HepG2 (cell line): Measurements from ENCODE around the gene OVCA2. TPM values are rescaled to one million over a fixed set of nuclear protein-coding genes. Genes with fewer than 3 reads are reported as not detected.
A peak's percentile ranks its signal among the peaks of the same experiment; 100 is the strongest.

ENCODE experiments used
- ATAD3A ChIP-seq: sonication (generic); formaldehyde crosslinking; IDR thresholded peaks from 2 replicates; pipeline ENCODE4 v1.4.0; 2020; ENCODE audit warnings: missing genetic modification reagents
- FOXO1 ChIP-seq: sonication (generic); formaldehyde crosslinking; IDR thresholded peaks from 2 replicates; pipeline ENCODE4 v1.4.0; 2020; ENCODE audit warnings: missing genetic modification reagents
- GMEB1 ChIP-seq: sonication (generic); formaldehyde crosslinking; IDR thresholded peaks from 2 replicates; pipeline ENCODE4 v1.5.1; 2020; ENCODE audit warnings: missing genetic modification reagents, mild to moderate bottlenecking, borderline replicate concordance
- HINFP ChIP-seq: sonication (generic); formaldehyde crosslinking; IDR thresholded peaks from 2 replicates; pipeline ENCODE4 v1.4.0; 2020; ENCODE audit warnings: low read depth, mild to moderate bottlenecking, missing genetic modification reagents
- JARID2 ChIP-seq: sonication (generic); formaldehyde crosslinking; IDR thresholded peaks from 2 replicates; pipeline ENCODE4 v1.8.1; 2023; ENCODE audit warnings: missing genetic modification reagents, inconsistent platforms; ENCODE audit not compliant: insufficient replicate concordance
- LCORL ChIP-seq, 2 experiments: fragments of 450-650 bp in 1 of 2; sonication (generic) in 1 of 2; formaldehyde crosslinking in 1 of 2; IDR thresholded peaks; 2 replicates each; pipeline versions ENCODE4 v1.5.0 to v1.6.1; 2017 to 2020; ENCODE audit warnings: antibody characterized with exemption in 1 of 2, missing genetic modification reagents in 1 of 2
- MEF2D ChIP-seq: sonication (generic); formaldehyde crosslinking; IDR thresholded peaks from 2 replicates; pipeline ENCODE4 v1.5.1; 2020; ENCODE audit warnings: mild to moderate bottlenecking, missing genetic modification reagents
- NFIB ChIP-seq: sonication (generic); formaldehyde crosslinking; IDR thresholded peaks from 2 replicates; pipeline ENCODE4 v1.9.0; 2021; ENCODE audit warnings: missing genetic modification reagents, mild to moderate bottlenecking, borderline replicate concordance
- SALL1 ChIP-seq: sonication (generic); formaldehyde crosslinking; IDR thresholded peaks from 2 replicates; pipeline ENCODE4 v1.8.0; 2022; ENCODE audit warnings: mild to moderate bottlenecking, missing genetic modification reagents
- TBL1XR1 ChIP-seq: fragments of 150-350 bp; IDR thresholded peaks from 2 replicates; pipeline ENCODE4 v1.6.1; 2014; ENCODE audit warnings: borderline replicate concordance, low read length; ENCODE audit not compliant: partially characterized antibody
- TCF12 ChIP-seq, 2 experiments: fragments of 450-650 bp in 1 of 2; sonication (generic) in 1 of 2; formaldehyde crosslinking in 1 of 2; IDR thresholded peaks; 2 replicates each; pipeline versions ENCODE4 v1.6.1 to v1.8.0; 2017 to 2022; ENCODE audit warnings: antibody characterized with exemption in 1 of 2, mild to moderate bottlenecking in 1 of 2, missing genetic modification reagents in 1 of 2, moderate library complexity in 1 of 2
- THAP7 ChIP-seq: sonication (generic); formaldehyde crosslinking; IDR thresholded peaks from 2 replicates; pipeline ENCODE4 v1.8.1; 2023; ENCODE audit warnings: mild to moderate bottlenecking, missing genetic modification reagents
- THAP9 ChIP-seq: sonication (generic); formaldehyde crosslinking; IDR thresholded peaks from 2 replicates; pipeline ENCODE4; 2020; ENCODE audit warnings: missing genetic modification reagents, mild to moderate bottlenecking, borderline replicate concordance
- ZNF264 ChIP-seq: sonication (generic); formaldehyde crosslinking; IDR thresholded peaks from 2 replicates; pipeline ENCODE4 v1.4.0; 2020; ENCODE audit warnings: missing genetic modification reagents
- ZNF383 ChIP-seq: sonication (generic); formaldehyde crosslinking; IDR thresholded peaks from 2 replicates; pipeline ENCODE4 v1.4.0; 2020; ENCODE audit warnings: missing genetic modification reagents, mild to moderate bottlenecking, borderline replicate concordance
- ZNF414 ChIP-seq: sonication (generic); formaldehyde crosslinking; IDR thresholded peaks from 2 replicates; pipeline ENCODE4 v1.5.0; 2020; ENCODE audit warnings: missing genetic modification reagents
- ZNF577 ChIP-seq: sonication (generic); formaldehyde crosslinking; IDR thresholded peaks from 2 replicates; pipeline ENCODE4 v1.4.0; 2020; ENCODE audit warnings: mild to moderate bottlenecking, low read depth, missing genetic modification reagents, borderline replicate concordance
- polyA plus RNA-seq, 8 experiments: library from polyadenylated mRNA; depleted of rRNA in 3 of 8; stranded (reverse) in 7 of 8; unstranded in 1 of 8; fragments of >200 nt; fragmentation: Illumina TruSeq in 4 of 8; extraction: Trizol in 4 of 8; gene quantifications; 2 replicates each; pipeline versions ENCODE4 v1.2.1 to v1.2.3, GENCODE V29; 2011 to 2016; ENCODE audit warnings: low read depth in 4 of 8, missing spikeins in 1 of 8, mixed read lengths in 1 of 8; ENCODE audit not compliant: insufficient read depth in 1 of 8
- total RNA-seq, 5 experiments: library from RNA; depleted of rRNA; stranded (reverse); fragments of >200 nt; fragmentation: Illumina TruSeq; extraction: Trizol; gene quantifications; 2 replicates each; pipeline ENCODE4 v1.2.3, GENCODE V29; 2016; ENCODE audit warnings: low read depth in 1 of 5
- TF ChIP-seq, protein P1 (sequence below): sonication (generic); formaldehyde crosslinking; IDR thresholded peaks from 2 replicates; pipeline ENCODE4 v1.4.0; 2020; ENCODE audit warnings: missing genetic modification reagents

OVCA2 gene
- total and polyA plus RNA-seq, 2 of the 13 experiments (the other 11 are each of a cell fraction or from before 2014, with no cell fraction given): 23.7 to 28.2 TPM

DNA sequence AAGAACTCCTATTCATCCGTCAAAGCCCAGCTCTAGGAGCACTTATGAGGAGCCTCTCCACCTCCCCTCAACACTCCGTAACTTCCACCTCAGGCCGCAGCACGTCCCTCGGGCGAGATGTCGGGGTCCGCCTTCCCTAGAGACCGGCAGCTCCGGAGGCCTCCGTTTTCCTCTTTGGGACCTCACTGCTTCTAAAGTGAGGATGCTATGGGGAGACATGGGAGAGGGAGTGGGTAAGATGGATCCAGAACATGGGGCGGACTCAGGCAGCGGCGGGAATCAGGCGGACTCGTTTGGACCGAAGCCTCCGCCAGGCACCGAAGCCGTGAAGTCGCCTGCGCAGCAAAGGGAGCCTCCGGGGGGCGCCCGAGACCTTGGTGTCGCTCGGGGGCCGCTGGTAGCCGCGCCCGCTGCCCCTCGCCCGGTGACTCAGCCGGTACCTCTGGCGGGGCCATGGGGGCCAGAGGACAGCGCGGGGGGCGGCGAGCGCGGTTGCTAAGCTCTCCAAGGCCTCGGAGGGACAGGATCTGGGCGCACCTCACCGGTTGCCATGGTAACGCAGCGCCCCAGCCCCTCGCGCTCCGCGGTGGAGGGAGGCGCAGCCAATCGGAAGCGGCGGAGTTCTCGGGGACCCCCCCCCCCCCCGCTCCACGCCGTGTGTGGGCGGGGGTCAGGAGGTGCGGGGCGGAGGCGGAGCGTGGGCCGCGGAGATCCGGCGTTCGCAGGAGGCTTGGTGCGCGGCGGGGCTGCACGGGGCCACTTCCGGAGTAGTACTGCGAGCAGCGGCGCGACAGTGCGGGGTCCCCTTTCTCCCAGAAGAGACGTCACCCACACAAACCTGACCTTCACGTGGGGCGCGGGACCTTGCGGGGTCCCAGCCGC lies 11.8 kb downstream of the OVCA2 start (continued):
- TF ChIP-seq THAP9 (CRISPR knock-in tag) (peak; percentile 9; the same call in 1 of the 2 replicates), SALL1 (peak; percentile 39; the same call in 1 of the 2 replicates), LCORL (IDR thresholded peaks at IDR 0.05) (no peak), LCORL (CRISPR knock-in tag; IDR thresholded peaks at IDR 0.05) (peak; percentile 52), ZNF264 (no peak), THAP7 (CRISPR knock-in tag) (no peak), TBL1XR1 (no peak), ZNF383 (CRISPR knock-in tag) (no peak), ATAD3A (CRISPR knock-in tag) (no peak), ZNF577 (CRISPR knock-in tag) (no peak), GMEB1 (CRISPR knock-in tag) (0 out of 2 replicates have a peak, but pooled peaks have one; percentile 18), TCF12 (IDR thresholded peaks at IDR 0.05) (no peak), TCF12 (CRISPR knock-in tag; IDR thresholded peaks at IDR 0.05) (peak; percentile 35; the same call in 1 of the 2 replicates), NFIB (CRISPR knock-in tag) (no peak), FOXO1 (CRISPR knock-in tag) (no peak), JARID2 (CRISPR knock-in tag) (no peak), MEF2D (CRISPR knock-in tag) (no peak), HINFP (CRISPR knock-in tag) (no peak), ZNF414 (CRISPR knock-in tag) (no peak; the same call in 1 of the 2 replicates)
- TF ChIP-seq, protein P1, sequence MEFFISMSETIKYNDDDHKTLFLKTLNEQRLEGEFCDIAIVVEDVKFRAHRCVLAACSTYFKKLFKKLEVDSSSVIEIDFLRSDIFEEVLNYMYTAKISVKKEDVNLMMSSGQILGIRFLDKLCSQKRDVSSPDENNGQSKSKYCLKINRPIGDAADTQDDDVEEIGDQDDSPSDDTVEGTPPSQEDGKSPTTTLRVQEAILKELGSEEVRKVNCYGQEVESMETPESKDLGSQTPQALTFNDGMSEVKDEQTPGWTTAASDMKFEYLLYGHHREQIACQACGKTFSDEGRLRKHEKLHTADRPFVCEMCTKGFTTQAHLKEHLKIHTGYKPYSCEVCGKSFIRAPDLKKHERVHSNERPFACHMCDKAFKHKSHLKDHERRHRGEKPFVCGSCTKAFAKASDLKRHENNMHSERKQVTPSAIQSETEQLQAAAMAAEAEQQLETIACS: no peak
